T-helper 9 cell (primary cell): ENCODE measurements around the gene PTTG1IP.

ENCODE experiments used
- DNase-seq: peaks from one replicate; pipeline ENCODE4 v3.0.0-alpha.2; 2020

The PTTG1IP gene

GRCh38 chr21:44908908-44909307 is 35.4 kb upstream of the PTTG1IP start:
- no peak for DNase-seq

GRCh38 chr21:44907966-44908895 is 34.7 kb upstream of the PTTG1IP start:
- no peak for DNase-seq

- DNase-seq = no peak
These were observed 33.9 kb upstream of the PTTG1IP start for GRCh38 chr21:44907225-44907965.

- DNase-seq = no peak
These were observed 32.2 kb upstream of the PTTG1IP start for GRCh38 chr21:44905728-44906090.

GRCh38 chr21:44905016-44905727 is 31.7 kb upstream of the PTTG1IP start:
- DNase-seq = no peak

- DNase-seq = no peak
These were observed 30.8 kb upstream of the PTTG1IP start for GRCh38 chr21:44904141-44904923.

- DNase-seq = no peak
These were observed 30.2 kb upstream of the PTTG1IP start for GRCh38 chr21:44903689-44904088.

GRCh38 chr21:44903050-44903685 is 29.7 kb upstream of the PTTG1IP start:
- DNase-seq = no peak

GRCh38 chr21:44902268-44903049 is 29.0 kb upstream of the PTTG1IP start:
- DNase-seq = no peak

GRCh38 chr21:44901391-44902074 is 28.0 kb upstream of the PTTG1IP start:
- no peak for DNase-seq

GRCh38 chr21:44900559-44901251 is 27.2 kb upstream of the PTTG1IP start:
- no peak for DNase-seq

GRCh38 chr21:44899768-44900558 is 26.5 kb upstream of the PTTG1IP start:
- DNase-seq = no peak

- DNase-seq = no peak
These were observed 25.6 kb upstream of the PTTG1IP start for GRCh38 chr21:44898851-44899767.

GRCh38 chr21:44898011-44898488 is 24.6 kb upstream of the PTTG1IP start:
- no peak for DNase-seq

GRCh38 chr21:44897326-44898010 is 24.0 kb upstream of the PTTG1IP start:
- DNase-seq = no peak

GRCh38 chr21:44896561-44897286 is 23.2 kb upstream of the PTTG1IP start:
- DNase-seq = no peak
